Astrocyte (in vitro differentiated cells and primary cell): ENCODE results near the gene BCAT1.
"Not testable (repeated sequence)": the region's sequence is repeated elsewhere in the genome, so short reads cannot be mapped to it uniquely, and the experiment has no call there.

ENCODE experiments used
- EZH2 ChIP-seq: IDR thresholded peaks from 2 replicates; pipeline ENCODE4 v1.6.1; 2012; ENCODE audit warnings: mild to moderate bottlenecking, low read length, inconsistent platforms; ENCODE audit not compliant: insufficient read depth
- TF ChIP-seq, protein P1 (sequence below): IDR thresholded peaks from 2 replicates; pipeline ENCODE4 v1.5.1; 2011; ENCODE audit warnings: low read depth, mild to moderate bottlenecking, inconsistent platforms, low read length, moderate library complexity; ENCODE audit not compliant: insufficient read depth

DNA sequence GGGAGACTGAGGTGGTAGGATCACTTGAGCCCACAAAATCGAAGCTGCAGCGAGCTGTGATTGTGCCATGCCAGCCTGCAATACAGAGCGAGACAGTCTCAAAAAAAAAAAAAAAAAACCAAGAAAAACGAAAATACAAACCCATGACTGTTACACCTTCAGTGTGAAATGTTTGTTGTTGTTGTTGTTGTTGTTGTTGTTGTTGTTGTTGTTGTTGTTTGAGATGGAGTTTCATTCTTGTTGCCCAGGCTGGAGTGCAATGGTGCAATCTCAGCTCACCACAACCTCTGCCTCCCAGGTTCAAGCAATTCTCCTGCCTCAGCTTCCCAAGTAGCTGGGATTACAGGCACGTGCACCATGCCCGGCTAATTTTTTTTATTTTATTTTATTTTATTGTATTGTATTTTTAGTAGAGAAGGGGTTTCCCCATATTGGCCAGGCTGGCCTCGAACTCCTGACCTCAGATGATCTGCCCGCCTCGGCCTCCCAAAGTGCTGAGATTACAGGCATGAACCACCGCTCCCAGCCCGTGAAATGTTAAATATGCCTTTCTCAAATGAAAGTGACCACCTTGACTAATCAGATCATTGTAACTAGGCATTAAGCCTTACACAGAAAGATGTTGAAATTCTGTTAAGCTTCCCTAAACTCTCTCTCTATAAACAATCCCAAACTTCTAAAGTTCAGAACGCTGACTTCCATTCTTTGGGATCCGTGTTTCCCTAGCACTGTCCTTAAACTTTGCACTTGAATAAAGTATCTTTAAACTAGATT is 20.2 kb downstream of the BCAT1 start:
- TF ChIP-seq, protein P1, sequence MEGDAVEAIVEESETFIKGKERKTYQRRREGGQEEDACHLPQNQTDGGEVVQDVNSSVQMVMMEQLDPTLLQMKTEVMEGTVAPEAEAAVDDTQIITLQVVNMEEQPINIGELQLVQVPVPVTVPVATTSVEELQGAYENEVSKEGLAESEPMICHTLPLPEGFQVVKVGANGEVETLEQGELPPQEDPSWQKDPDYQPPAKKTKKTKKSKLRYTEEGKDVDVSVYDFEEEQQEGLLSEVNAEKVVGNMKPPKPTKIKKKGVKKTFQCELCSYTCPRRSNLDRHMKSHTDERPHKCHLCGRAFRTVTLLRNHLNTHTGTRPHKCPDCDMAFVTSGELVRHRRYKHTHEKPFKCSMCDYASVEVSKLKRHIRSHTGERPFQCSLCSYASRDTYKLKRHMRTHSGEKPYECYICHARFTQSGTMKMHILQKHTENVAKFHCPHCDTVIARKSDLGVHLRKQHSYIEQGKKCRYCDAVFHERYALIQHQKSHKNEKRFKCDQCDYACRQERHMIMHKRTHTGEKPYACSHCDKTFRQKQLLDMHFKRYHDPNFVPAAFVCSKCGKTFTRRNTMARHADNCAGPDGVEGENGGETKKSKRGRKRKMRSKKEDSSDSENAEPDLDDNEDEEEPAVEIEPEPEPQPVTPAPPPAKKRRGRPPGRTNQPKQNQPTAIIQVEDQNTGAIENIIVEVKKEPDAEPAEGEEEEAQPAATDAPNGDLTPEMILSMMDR: not testable (repeated sequence)
- TF ChIP-seq EZH2: not testable (repeated sequence)
